GM18951 (cell line): ENCODE data around the gene TEKTIP1.
"Not testable (repeated sequence)": the region's sequence is repeated elsewhere in the genome, so short reads cannot be mapped to it uniquely, and the experiment has no call there.

ENCODE experiments used
- POLR2A ChIP-seq: IDR thresholded peaks from 4 replicates; pipeline ENCODE4 v1.6.1; 2011; ENCODE audit warnings: mild to moderate bottlenecking; ENCODE audit not compliant: insufficient read length, insufficient read depth; ENCODE audit errors: extremely low read depth
- in situ Hi-C: fragments of 300-500 bp; cut with MboI; formaldehyde crosslinking; loops from one replicate; pipeline ENCODE4 v1.12.0; 2022; ENCODE audit warnings: low sequenced_read_pairs, mixed read lengths, inconsistent platforms; ENCODE audit not compliant: unreplicated experiment

TEKTIP1 gene

DNA sequence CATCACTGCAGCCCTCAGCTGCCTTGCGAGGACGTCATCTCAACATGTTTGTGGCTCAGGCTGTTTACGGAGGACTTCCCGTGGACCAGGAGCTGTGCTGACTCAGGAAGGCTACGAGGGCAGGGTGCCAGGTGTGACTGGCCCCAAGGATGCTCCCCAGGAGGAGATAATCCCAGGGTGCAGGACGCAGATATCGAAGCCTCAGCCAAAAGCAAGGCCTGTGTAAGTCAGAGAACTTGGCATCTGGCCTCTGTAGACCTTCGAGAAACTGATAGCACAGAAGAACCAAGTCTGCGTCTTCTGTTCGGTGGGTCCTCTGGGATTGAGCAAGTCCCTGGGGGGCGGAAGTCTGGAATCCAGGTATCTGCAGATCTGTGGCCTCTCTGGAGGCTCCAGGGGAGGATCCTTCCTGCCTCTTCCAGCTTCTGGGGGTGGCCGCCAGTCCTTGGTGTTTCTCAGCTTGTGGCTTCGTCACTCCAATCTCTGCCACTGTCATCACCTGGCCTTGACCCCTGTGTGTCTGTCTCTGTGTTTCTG is 35.9 kb upstream of the TEKTIP1 start:
- in situ Hi-C loops: no loop called here
- no peak for TF ChIP-seq POLR2A

DNA sequence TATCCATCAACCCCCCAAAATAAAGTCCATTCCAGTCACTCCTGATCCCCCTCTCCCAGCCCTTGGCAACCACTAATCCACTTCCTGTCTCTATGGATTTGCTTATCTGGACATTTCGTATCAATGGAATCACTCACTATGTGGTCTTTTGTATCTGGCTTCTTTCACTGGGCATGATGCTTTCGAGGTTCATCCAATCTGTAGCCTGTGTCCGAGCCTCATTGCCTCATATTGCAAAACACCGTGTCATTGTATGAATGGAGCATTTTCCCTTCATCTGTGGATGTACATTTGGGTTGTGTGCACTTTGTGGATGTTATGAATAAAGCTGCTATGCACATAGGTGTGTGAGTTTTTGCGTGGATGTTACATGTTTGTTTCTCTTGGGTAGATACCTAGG is 34.2 kb upstream of the TEKTIP1 start:
- in situ Hi-C loops: no loop called here
- no peak for TF ChIP-seq POLR2A

DNA sequence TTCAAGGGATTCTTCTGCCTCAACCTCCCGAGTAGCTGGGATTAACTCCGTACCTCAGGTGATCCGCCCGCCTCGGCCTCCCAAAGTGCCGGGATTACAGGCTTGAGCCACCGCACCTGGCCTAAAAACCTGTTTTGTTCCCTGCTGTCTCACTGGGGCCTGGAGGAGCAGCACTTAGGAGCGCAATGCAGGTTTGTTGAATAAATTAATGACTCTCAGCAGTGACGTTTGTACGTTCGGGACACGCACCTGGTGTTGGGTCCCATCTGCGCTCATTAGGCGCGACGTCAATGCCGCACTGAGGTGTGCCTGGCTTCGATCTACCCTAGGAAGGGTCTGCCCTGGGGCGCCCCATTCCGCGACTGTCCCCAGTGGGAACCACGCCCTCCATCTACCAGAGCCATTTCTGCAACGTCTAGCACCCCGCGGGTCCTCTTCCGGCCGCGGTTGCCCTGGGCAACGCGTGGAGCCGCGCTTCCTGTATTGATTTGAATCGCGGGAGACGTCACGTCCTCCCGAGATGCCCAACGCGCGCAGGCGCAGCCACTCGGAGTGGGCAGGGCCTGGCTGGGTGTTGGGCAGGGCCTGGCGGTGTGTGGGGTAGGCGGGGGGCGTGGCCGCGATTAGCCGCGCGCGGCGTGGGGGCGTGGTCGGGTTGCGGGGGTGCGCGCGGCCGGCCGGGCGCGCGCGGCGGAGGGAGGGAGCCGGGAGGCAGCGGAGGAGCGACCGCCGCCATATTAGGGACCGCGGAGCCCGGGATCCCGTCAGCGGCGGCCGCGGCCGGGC is 33.2 kb upstream of the TEKTIP1 start, which contains the start of gene FZR1:
TSS of gene FZR1 (plus strand) at position 714 of the 786 bp plus-strand sequence. CDS start 16,679 bp downstream, outside the sequence.
- in situ Hi-C loops: no loop called here
- peak; percentile 72 for TF ChIP-seq POLR2A

DNA sequence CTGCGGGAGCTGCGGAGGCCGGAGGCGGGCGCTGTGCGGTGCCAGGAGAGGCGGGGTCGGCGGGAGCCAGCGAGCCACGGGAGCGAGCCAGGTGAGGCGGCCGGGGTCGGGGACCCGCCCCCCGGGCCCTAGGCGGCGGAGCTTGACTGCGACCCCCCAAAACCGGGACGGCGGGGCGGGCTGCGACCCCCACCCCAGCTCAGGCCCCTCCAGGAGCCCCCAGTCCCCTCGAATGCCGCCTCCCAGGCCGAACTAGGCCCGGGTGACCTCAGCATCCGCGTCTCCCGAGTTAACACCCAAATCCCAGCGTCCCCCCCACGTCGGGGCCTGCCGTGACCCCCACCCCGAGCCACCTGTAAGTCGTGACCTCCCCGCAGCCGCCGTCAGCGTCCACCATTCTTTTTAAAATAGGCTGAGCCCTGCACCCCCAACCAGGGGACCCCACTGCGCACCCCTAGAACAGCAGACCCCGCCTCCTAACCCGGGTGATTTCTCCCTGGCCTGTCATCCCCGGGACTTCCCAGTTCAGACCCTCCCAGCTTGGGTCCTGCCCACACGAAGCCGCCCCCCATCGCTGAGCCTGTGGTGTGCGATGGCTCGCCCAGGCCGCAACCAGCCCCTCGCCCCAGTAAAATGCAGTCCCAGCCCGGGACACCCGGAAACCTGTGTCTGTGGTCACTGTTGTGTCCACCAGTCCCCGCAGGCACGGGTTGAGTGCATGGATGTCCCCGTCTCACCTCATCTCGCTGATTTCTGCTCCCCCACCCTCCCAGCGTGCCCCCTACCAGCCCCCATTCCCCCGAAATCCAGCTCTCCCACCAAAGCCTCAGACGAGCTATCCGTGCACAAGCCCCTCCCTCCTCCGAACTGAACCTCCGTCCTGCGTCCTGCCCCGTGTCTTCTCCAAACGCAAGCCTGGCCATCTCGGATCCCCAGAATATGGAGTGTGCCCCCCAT is 32.3 kb upstream of the TEKTIP1 start:
- in situ Hi-C loops: no loop called here
- TF ChIP-seq POLR2A: no peak

- TF ChIP-seq POLR2A: no peak
- in situ Hi-C loops: no loop called here
These were observed 31.4 kb upstream of the TEKTIP1 start for GRCh38 chr19:3507371-3508120.

DNA sequence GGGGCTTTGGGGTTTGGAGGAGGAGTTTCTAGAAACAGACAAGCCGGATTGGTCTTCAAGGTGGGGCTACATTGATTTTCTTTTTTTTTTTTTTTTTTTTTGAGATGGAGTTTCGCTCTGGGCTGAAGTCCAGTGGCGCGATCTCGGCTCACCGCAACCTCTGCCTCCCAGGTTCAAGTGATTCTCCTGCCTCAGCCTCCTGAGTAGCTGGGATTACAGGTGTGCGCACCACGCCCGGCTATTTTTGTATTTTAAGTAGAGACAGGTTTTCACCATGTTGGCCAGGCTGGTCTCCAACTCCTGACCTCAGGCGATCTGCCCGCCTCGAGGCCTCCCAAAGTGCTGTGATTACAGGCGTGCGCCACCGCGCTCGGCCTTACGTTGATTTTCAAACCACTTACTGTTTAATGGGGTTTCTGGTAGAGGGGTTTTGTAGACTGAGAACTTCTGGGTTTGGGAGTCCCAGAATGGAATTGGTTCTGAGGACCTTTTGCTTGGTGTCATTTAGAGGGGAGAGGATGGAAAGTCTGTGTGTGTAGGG is 30.8 kb upstream of the TEKTIP1 start:
- in situ Hi-C loops: not testable (repeated sequence)

GRCh38 chr19:3508771-3509535 is 30.0 kb upstream of the TEKTIP1 start:
- in situ Hi-C loops: no loop called here

DNA sequence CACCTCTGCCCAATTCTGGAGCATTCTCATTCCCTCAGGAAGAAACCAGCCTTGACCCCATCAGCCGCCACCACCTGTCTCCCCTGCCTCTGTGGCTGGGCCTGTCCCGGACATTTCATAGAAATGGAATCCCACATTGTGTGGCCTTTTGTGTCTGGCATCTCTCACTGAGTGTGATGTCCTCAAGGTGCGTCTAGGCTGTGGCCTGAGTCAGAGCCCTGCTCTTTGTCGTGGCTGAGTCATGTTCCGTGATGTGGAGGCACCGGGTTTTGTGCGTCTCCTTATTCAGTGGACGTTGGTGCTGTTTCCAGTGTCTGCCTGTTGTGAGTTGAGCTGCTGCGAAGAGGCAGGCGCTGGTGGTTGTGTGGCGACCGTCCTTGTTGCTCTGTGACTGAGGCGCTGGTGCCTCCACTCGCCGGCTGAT is 29.4 kb upstream of the TEKTIP1 start:
- TF ChIP-seq POLR2A: no peak
- in situ Hi-C loops: no loop called here

More at GRCh38 chr19:3508771-3509535, 30.0 kb upstream of the TEKTIP1 start:
- TF ChIP-seq POLR2A: no peak

- in situ Hi-C loops: no loop called here
- TF ChIP-seq POLR2A: no peak
These were observed 28.2 kb upstream of the TEKTIP1 start for GRCh38 chr19:3510727-3511126.

DNA sequence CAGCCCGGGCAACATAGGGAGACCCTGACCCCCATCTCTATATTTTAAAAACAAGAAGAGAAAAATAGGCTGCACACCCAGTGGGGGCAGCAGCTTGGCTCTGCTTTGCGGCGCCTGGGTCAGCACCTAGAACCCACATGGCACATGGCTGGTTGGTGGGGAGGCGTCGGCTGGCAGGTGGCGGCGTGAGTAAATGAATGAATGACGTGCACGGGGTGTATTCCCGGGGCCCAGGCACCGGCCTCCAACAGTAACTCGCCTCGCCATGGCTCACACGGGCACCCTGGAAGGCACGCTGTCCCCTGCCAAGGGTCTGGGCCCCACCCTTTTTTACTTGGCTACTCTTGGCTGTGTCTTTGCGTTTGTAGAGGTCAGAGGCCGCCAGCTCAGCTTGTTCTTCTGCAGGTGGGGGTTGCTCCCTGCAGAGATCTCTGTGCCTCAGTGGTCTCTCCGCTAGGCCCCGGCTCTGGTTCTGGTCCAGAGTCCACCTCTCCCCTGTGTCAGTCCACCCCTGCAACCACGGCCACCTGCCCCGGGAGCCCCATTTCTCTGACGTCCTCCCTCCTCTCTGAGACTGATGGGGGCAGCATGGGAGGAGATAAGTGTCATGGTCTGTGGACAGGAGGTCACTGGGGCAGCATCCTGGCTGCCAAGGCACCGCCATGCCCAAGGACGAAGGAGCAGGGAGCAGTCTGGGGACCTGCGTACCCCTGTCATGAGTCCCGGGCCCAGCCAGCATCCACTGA is 27.3 kb upstream of the TEKTIP1 start:
- no peak for TF ChIP-seq POLR2A
- in situ Hi-C loops: no loop called here

GRCh38 chr19:3512562-3513228 is 26.3 kb upstream of the TEKTIP1 start:
- in situ Hi-C loops: no loop called here
- TF ChIP-seq POLR2A: no peak
